CD14-positive monocyte (primary cell): ENCODE results near the gene CERK. TPM values are rescaled to one million over a fixed set of nuclear protein-coding genes. Genes with fewer than 3 reads are reported as not detected.

Experiments used
- DNase-seq, 3 donors: peaks; one replicate each; pipeline ENCODE4 v3.0.0-alpha.2; 2011 to 2022
- H2AFZ ChIP-seq: 2 replicates; pipeline ENCODE4 v1.6.0; 2012; ENCODE audit warnings: mild to moderate bottlenecking, low read depth, low read length, inconsistent platforms; ENCODE audit not compliant: insufficient read depth, poor library complexity, severe bottlenecking
- H3K27ac ChIP-seq, 2 donors: 1 replicate in 1 of 2; 2 replicates in 1 of 2; pipeline ENCODE4 v1.5.1; 2012 to 2013; ENCODE audit warnings: low read length in 2 of 2, control low read depth in 1 of 2, inconsistent platforms in 1 of 2, low read depth in 1 of 2, mild to moderate bottlenecking in 1 of 2
- H3K27me3 ChIP-seq, 2 donors: one replicate each; pipeline versions ENCODE4 v1.6.0 to v1.6.1; 2011 to 2013; ENCODE audit warnings: low read length in 2 of 2; ENCODE audit not compliant: control insufficient read depth in 2 of 2, insufficient read depth in 2 of 2
- H3K36me3 ChIP-seq, 2 donors: replicated peaks in 1 of 2; 1 replicate in 1 of 2; 2 replicates in 1 of 2; pipeline versions ENCODE4 v1.5.1 to v1.6.1; 2012 to 2013; ENCODE audit warnings: low read length in 2 of 2, control low read depth in 1 of 2, inconsistent platforms in 1 of 2, mild to moderate bottlenecking in 1 of 2; ENCODE audit not compliant: insufficient read depth in 2 of 2, control insufficient read depth in 1 of 2
- H3K4me1 ChIP-seq, 2 donors: 1 replicate in 1 of 2; 2 replicates in 1 of 2; pipeline versions ENCODE4 v1.5.1 to v1.6.1; 2012 to 2013; ENCODE audit warnings: low read length in 2 of 2, control low read depth in 1 of 2, inconsistent platforms in 1 of 2, mild to moderate bottlenecking in 1 of 2, moderate library complexity in 1 of 2; ENCODE audit not compliant: insufficient read depth in 2 of 2, control insufficient read depth in 1 of 2
- H3K4me2 ChIP-seq: replicated peaks from 2 replicates; pipeline ENCODE3; 2012; ENCODE audit warnings: low read length, moderate library complexity, mild to moderate bottlenecking; ENCODE audit not compliant: poor library complexity, severe bottlenecking; ENCODE audit errors: extremely low read depth
- H3K4me3 ChIP-seq, 3 experiments: fragments of 200-600 bp in 1 of 3; sonication (generic) in 1 of 3; replicated peaks in 1 of 3; 1 replicate in 2 of 3; 2 replicates in 1 of 3; pipeline ENCODE4 v1.5.1; 2011 to 2013; ENCODE audit warnings: low read length in 3 of 3, mild to moderate bottlenecking in 3 of 3, control low read depth in 2 of 3, low read depth in 2 of 3, inconsistent platforms in 1 of 3, moderate library complexity in 1 of 3
- H3K79me2 ChIP-seq: 2 replicates; pipeline ENCODE4 v1.6.0; 2012; ENCODE audit warnings: mild to moderate bottlenecking, control low read depth, inconsistent platforms, low read length, moderate library complexity; ENCODE audit not compliant: insufficient read depth
- H3K9ac ChIP-seq: 2 replicates; pipeline ENCODE4 v1.6.0; 2017; ENCODE audit warnings: low read length, mild to moderate bottlenecking; ENCODE audit not compliant: insufficient read depth, poor library complexity, severe bottlenecking
- H3K9me3 ChIP-seq, 2 donors: replicated peaks in 1 of 2; 1 replicate in 1 of 2; 2 replicates in 1 of 2; pipeline versions ENCODE4 v1.5.1 to v1.6.1; 2012 to 2013; ENCODE audit warnings: low read length in 2 of 2, control low read depth in 1 of 2; ENCODE audit not compliant: control insufficient read depth in 1 of 2, insufficient read depth in 1 of 2
- H4K20me1 ChIP-seq: 2 replicates; pipeline ENCODE4 v1.6.0; 2012; ENCODE audit warnings: mild to moderate bottlenecking, low read length, control low read depth, moderate library complexity; ENCODE audit not compliant: insufficient read depth
- H3K27ac Mint-ChIP-seq, 7 donors: one replicate each; pipeline ENCODE4 v1.8.0; 2020; ENCODE audit warnings: mild to moderate bottlenecking in 7 of 7, mixed read lengths in 7 of 7, moderate library complexity in 6 of 7, inconsistent platforms in 2 of 7
- H3K27me3 Mint-ChIP-seq, 3 donors: one replicate each; pipeline ENCODE4 v1.8.0; 2021 to 2022; ENCODE audit warnings: low read depth in 3 of 3, mild to moderate bottlenecking in 3 of 3, mixed read lengths in 3 of 3, moderate library complexity in 3 of 3, inconsistent platforms in 1 of 3
- H3K36me3 Mint-ChIP-seq, 2 donors: one replicate each; pipeline ENCODE4 v1.8.0; 2020; ENCODE audit warnings: mixed read lengths in 2 of 2, inconsistent platforms in 1 of 2, mild to moderate bottlenecking in 1 of 2
- H3K4me1 Mint-ChIP-seq: one replicate; pipeline ENCODE4 v1.8.0; 2020; ENCODE audit warnings: mild to moderate bottlenecking, mixed read lengths
- H3K4me3 Mint-ChIP-seq, 2 donors: one replicate each; pipeline ENCODE4 v1.8.0; 2020; ENCODE audit warnings: mild to moderate bottlenecking in 2 of 2, mixed read lengths in 2 of 2, moderate library complexity in 1 of 2
- H3K9me3 Mint-ChIP-seq, 7 donors: one replicate each; pipeline ENCODE4 v1.8.0; 2020 to 2022; ENCODE audit warnings: mixed read lengths in 7 of 7, mild to moderate bottlenecking in 6 of 7, moderate library complexity in 6 of 7, inconsistent platforms in 2 of 7
- CTCF ChIP-seq: fragments of 200-600 bp; IDR thresholded peaks from one replicate; pipeline ENCODE4 v1.8.0; 2022; ENCODE audit warnings: antibody characterized with exemption, mild to moderate bottlenecking
- WGBS: methylation state at CpG from one replicate; pipeline ENCODE4 v1.1.5; 2013; ENCODE audit warnings: missing lambda C conversion rate; ENCODE audit not compliant: insufficient coverage; 5-methylcytosine and 5-hydroxymethylcytosine counted together
- intact Hi-C, 2 donors: fragments of 100-400 bp; cut with micrococcal nuclease; formaldehyde crosslinking; loops; one replicate each; pipeline versions ENCODE4 v1.15.0 to v1.15.1; 2023
- polyA plus RNA-seq, 3 donors: library from polyadenylated mRNA; depleted of rRNA in 1 of 3; unstranded in 2 of 3; stranded (reverse) in 1 of 3; fragments of 300-500 nt in 2 of 3; fragments of >200 nt in 1 of 3; fragmentation: Illumina TruSeq in 2 of 3; gene quantifications; 1 replicate in 2 of 3; 2 replicates in 1 of 3; pipeline ENCODE4 v1.2.3, GENCODE V29; 2012 to 2021

Gene CERK
- polyA plus RNA-seq, 3 donors, result 22.4 to 40.2 (median 24.5) TPM

- peaks cover 0 to 2% (median 0%) of the 10 kb centered on the region in 7 donors for H3K9me3 Mint-ChIP-seq
- H3K4me1 Mint-ChIP-seq, result no peaks in the 10 kb centered on the region
- H3K9me3 ChIP-seq, result no peaks in the 10 kb centered on the region
- no peak overlapping the region for H3K4me2 ChIP-seq
- TF ChIP-seq CTCF, result no peak
- no peak overlapping the region for H3K4me3 ChIP-seq
- H3K27ac ChIP-seq, result no peak overlapping the region
- H3K27me3 ChIP-seq, result no peaks in the 10 kb centered on the region
- H2AFZ ChIP-seq, result no peak overlapping the region
- no peak overlapping the region for H3K4me3 Mint-ChIP-seq
- no peaks in the 10 kb centered on the region for H3K79me2 ChIP-seq
- peaks cover 74% of the 10 kb centered on the region for H4K20me1 ChIP-seq
- 92% methylated on average over 25 of the region's 26 CpGs for WGBS
- H3K4me1 ChIP-seq, result no peaks in the 10 kb centered on the region
- H3K9ac ChIP-seq, result no peak overlapping the region
- intact Hi-C loops, result no loop called here
- no peak overlapping the region for H3K27ac Mint-ChIP-seq
- H3K36me3 ChIP-seq, result peaks cover 91 to 97% of the 10 kb centered on the region in 2 donors
- DNase-seq, result no peak
- peaks cover 69 to 95% of the 10 kb centered on the region in 2 donors for H3K36me3 Mint-ChIP-seq
- no peaks in the 10 kb centered on the region for H3K27me3 Mint-ChIP-seq
These were observed 75.1 kb downstream of the CERK start for GRCh38 chr22:46663001-46663400.

- no peak overlapping the region for H3K27ac Mint-ChIP-seq
- H3K27me3 Mint-ChIP-seq, result no peaks in the 10 kb centered on the region
- Histone ChIP-seq H3K4me3 (no peak overlapping the region), H3K27ac (no peak overlapping the region), H2AFZ (no peak overlapping the region), H4K20me1 (peaks cover 81% of the 10 kb centered on the region), H3K79me2 (no peaks in the 10 kb centered on the region), H3K36me3 (peaks cover 90 to 96% of the 10 kb centered on the region in 2 donors), H3K4me2 (no peak overlapping the region), H3K9ac (no peak overlapping the region), H3K27me3 (no peaks in the 10 kb centered on the region), H3K4me1 (no peaks in the 10 kb centered on the region), H3K9me3 (no peaks in the 10 kb centered on the region)
- H3K36me3 Mint-ChIP-seq, result peaks cover 70 to 94% of the 10 kb centered on the region in 2 donors
- no peaks in the 10 kb centered on the region for H3K4me1 Mint-ChIP-seq
- DNase-seq, result no peak
- TF ChIP-seq CTCF, result no peak
- H3K4me3 Mint-ChIP-seq, result no peak overlapping the region
- peaks cover 0 to 2% (median 0%) of the 10 kb centered on the region in 7 donors for H3K9me3 Mint-ChIP-seq
- intact Hi-C loops, result no loop called here
- 96% methylated on average over 11 of the region's 15 CpGs for WGBS
These were observed 75.8 kb downstream of the CERK start for GRCh38 chr22:46662226-46662625.
